Body of pancreas (tissue), 4 donors: Measurements from ENCODE around the gene RSPH10B.

Experiments
- POLR2A ChIP-seq, 3 donors: fragments of 450-650 bp; IDR thresholded peaks; one replicate each; pipeline ENCODE4 v1.6.1; 2016; ENCODE audit warnings: antibody characterized with exemption in 3 of 3, mild to moderate bottlenecking in 2 of 3
- TF ChIP-seq, protein P1 (sequence below), 7 experiments: fragments of 450-650 bp in 4 of 7; fragments of 200-600 bp in 3 of 7; sonication (generic) in 3 of 7; IDR thresholded peaks; one replicate each; pipeline ENCODE4 v1.5.1; 2016 to 2019; ENCODE audit warnings: antibody characterized with exemption in 7 of 7

DNA sequence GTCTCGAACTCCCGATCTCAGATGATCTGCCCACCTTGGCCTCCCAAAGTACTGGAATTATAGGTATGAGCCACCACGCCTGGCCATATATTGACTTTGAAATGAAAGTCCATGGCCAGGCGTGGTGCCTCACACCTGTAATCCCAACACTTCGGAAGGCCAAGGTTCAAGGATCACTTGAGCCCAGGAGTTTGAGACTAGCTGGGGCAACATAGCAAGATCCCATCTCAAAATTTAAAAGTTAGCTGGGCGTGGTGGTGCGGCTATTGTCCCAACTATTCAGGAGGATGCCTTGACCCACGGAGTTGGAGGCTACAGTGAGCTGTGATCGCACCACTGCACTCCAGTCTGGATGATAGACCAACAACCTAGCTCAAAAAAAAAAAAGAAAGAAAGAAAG lies 78.0 kb downstream of the RSPH10B start:
- TF ChIP-seq, protein P1, sequence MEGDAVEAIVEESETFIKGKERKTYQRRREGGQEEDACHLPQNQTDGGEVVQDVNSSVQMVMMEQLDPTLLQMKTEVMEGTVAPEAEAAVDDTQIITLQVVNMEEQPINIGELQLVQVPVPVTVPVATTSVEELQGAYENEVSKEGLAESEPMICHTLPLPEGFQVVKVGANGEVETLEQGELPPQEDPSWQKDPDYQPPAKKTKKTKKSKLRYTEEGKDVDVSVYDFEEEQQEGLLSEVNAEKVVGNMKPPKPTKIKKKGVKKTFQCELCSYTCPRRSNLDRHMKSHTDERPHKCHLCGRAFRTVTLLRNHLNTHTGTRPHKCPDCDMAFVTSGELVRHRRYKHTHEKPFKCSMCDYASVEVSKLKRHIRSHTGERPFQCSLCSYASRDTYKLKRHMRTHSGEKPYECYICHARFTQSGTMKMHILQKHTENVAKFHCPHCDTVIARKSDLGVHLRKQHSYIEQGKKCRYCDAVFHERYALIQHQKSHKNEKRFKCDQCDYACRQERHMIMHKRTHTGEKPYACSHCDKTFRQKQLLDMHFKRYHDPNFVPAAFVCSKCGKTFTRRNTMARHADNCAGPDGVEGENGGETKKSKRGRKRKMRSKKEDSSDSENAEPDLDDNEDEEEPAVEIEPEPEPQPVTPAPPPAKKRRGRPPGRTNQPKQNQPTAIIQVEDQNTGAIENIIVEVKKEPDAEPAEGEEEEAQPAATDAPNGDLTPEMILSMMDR (IDR thresholded peaks at IDR 0.05): no peak
- TF ChIP-seq POLR2A (IDR thresholded peaks at IDR 0.05): no peak
